ENCODE results near the gene NCKAP1.

GRCh38 chr2:182972548-182972942, 65.7 kb downstream of the NCKAP1 start:
- no peak for TF ChIP-seq CTCF (IDR thresholded peaks at IDR 0.05; ENCODE audit: low read length)
- no peak for TF ChIP-seq EZH2 (optimal IDR thresholded peaks at IDR 0.05; ENCODE audit: low read depth, low read length)

Data from MM.1S (cell line).